Prostate gland (tissue), 2 donors: ENCODE measurements around the gene NMNAT3. TPM values are rescaled to one million over a fixed set of nuclear protein-coding genes. Genes with fewer than 3 reads are reported as not detected.

Experiments
- DNase-seq: peaks from one replicate; pipeline ENCODE4 v3.0.0-alpha.2; 2019; ENCODE audit warnings: low spot score
- H3K27ac ChIP-seq, 2 donors: fragments of 200-600 bp; sonication (generic); 2 replicates each; pipeline ENCODE4 v1.5.1; 2017 to 2019
- H3K27me3 ChIP-seq: fragments of 200-600 bp; sonication (generic); replicated peaks from 2 replicates; pipeline ENCODE4 v1.5.1; 2019; ENCODE audit not compliant: insufficient read depth
- H3K36me3 ChIP-seq, 2 donors: fragments of 200-600 bp; sonication (generic); 1 replicate in 1 of 2; 2 replicates in 1 of 2; pipeline versions ENCODE4 v1.5.1 to v1.8.1; 2017 to 2019
- H3K4me1 ChIP-seq: fragments of 200-600 bp; sonication (generic); replicated peaks from 2 replicates; pipeline ENCODE4 v1.5.1; 2019
- H3K4me3 ChIP-seq, 2 donors: fragments of 200-600 bp; sonication (generic); 2 replicates each; pipeline ENCODE4 v1.5.1; 2017 to 2019
- H3K9me3 ChIP-seq: fragments of 200-600 bp; sonication (generic); 2 replicates; pipeline ENCODE4 v1.5.1; 2017
- CTCF ChIP-seq, 4 experiments: fragments of 200-600 bp in 2 of 4; fragments of 450-650 bp in 2 of 4; sonication (generic) in 2 of 4; IDR thresholded peaks; 1 replicate in 3 of 4; 2 replicates in 1 of 4; pipeline ENCODE4 v1.5.1; 2016 to 2019; ENCODE audit warnings: antibody characterized with exemption in 4 of 4, mild to moderate bottlenecking in 2 of 4, moderate library complexity in 2 of 4
- POLR2A ChIP-seq: fragments of 450-650 bp; IDR thresholded peaks from one replicate; pipeline ENCODE4 v1.6.1; 2016; ENCODE audit warnings: antibody characterized with exemption, mild to moderate bottlenecking
- POLR2AphosphoS5 ChIP-seq: sonication (generic); formaldehyde crosslinking; IDR thresholded peaks from one replicate; pipeline ENCODE4 v1.6.1; 2017; ENCODE audit warnings: antibody characterized with exemption
- WGBS: methylation state at CpG from one replicate; pipeline ENCODE4 v1.1.5; 2018; 5-methylcytosine and 5-hydroxymethylcytosine counted together
- intact Hi-C: fragments of 100-400 bp; cut with DNase I; formaldehyde crosslinking; loops from one replicate; pipeline ENCODE4 v1.14.2; 2022
- total RNA-seq, 2 donors: library from RNA; depleted of rRNA; stranded (reverse); fragments of >200 nt; gene quantifications; one replicate each; pipeline ENCODE4 v1.1.0, GENCODE V29; 2016

Gene NMNAT3
- total RNA-seq, 2 donors from 2014 or later: 11.9 to 15.6 TPM

DNA sequence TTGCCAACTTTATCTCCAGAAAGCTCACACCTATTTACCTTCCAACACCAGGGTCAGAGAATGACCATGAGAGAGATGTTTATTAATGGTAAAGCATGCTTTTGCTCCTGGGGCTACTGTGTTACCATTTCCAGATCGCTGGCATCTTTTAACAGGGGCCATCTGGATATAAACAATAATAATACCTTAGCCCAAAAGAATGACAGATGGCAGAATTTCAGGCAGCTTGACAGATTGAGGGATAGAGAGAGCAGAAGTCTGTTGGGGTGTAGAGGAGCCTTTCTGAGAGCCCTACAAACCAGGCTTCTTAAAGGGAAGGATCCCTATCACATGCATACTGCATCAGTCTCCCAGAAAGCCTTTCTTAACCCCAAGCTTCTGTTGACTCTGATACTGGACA, 156.0 kb downstream of the NMNAT3 start:
- Histone ChIP-seq H3K36me3 (no peaks in the 10 kb centered on the region), H3K27ac (no peak overlapping the region), H3K27me3 (no peaks in the 10 kb centered on the region), H3K9me3 (no peaks in the 10 kb centered on the region), H3K4me1 (no peaks in the 10 kb centered on the region), H3K4me3 (no peak overlapping the region)
- 77% methylated on average over 1 of the region's 1 CpG for WGBS
- DNase-seq: no peak
- intact Hi-C loops: no loop called here
- TF ChIP-seq POLR2A: no peak
- TF ChIP-seq POLR2AphosphoS5: no peak
- no peak for TF ChIP-seq CTCF (IDR thresholded peaks at IDR 0.05)

GRCh38 chr3:139521144-139521543, 156.6 kb downstream of the NMNAT3 start:
- Histone ChIP-seq H3K4me3 (no peak overlapping the region), H3K27me3 (no peaks in the 10 kb centered on the region), H3K9me3 (no peaks in the 10 kb centered on the region), H3K4me1 (no peaks in the 10 kb centered on the region), H3K27ac (no peak overlapping the region), H3K36me3 (no peaks in the 10 kb centered on the region)
- DNase-seq: no peak
- TF ChIP-seq POLR2A (no peak), POLR2AphosphoS5 (no peak), CTCF (IDR thresholded peaks at IDR 0.05) (no peak)
- 94% methylated on average over 3 of the region's 3 CpGs for WGBS
- intact Hi-C loops: no loop called here

DNA sequence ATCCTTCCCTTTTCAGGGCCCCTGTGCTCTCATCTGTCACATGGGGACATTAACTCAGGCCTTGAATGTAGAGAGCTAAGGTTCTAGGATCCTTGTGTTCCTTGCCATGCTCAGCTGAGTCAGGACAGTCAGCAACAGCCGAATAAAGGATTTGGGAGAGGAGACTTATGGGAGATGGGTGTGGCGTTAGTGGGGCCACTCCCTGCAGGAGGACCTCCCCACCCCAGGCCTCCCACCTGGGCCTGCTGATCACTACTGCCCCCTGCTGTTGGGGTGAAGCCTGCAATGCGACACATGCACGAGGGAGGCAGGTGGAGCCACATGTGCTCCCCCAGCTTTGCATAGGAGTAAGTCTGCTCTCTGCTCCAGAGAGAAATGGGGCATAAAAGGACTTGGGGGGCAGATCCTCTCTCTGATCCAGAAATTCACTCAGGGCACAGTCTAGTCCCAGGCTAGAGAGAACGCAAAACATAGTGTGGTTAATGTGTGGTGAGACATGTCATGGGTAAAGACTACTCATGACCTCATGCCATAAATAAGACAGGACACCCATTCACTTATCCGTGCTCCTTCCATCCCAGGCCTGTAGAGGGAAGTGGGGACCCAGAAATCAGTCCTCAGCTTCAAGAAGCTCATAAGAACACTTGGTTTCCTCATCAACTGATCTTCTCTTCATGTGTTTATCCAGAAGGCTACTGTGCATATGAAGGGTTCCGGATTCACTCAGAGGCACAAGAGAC, 157.6 kb downstream of the NMNAT3 start:
- no peak for DNase-seq
- Histone ChIP-seq H3K27ac (no peak overlapping the region), H3K4me3 (no peak overlapping the region), H3K27me3 (no peaks in the 10 kb centered on the region), H3K36me3 (peaks cover 0 to 3% of the 10 kb centered on the region in 2 donors), H3K9me3 (no peaks in the 10 kb centered on the region), H3K4me1 (no peaks in the 10 kb centered on the region)
- TF ChIP-seq POLR2A (no peak), CTCF (IDR thresholded peaks at IDR 0.05) (peak in 1 of 4 experiments; percentile 20)
- 85% methylated on average over 7 of the region's 7 CpGs for WGBS
- intact Hi-C loops: no loop called here

DNA sequence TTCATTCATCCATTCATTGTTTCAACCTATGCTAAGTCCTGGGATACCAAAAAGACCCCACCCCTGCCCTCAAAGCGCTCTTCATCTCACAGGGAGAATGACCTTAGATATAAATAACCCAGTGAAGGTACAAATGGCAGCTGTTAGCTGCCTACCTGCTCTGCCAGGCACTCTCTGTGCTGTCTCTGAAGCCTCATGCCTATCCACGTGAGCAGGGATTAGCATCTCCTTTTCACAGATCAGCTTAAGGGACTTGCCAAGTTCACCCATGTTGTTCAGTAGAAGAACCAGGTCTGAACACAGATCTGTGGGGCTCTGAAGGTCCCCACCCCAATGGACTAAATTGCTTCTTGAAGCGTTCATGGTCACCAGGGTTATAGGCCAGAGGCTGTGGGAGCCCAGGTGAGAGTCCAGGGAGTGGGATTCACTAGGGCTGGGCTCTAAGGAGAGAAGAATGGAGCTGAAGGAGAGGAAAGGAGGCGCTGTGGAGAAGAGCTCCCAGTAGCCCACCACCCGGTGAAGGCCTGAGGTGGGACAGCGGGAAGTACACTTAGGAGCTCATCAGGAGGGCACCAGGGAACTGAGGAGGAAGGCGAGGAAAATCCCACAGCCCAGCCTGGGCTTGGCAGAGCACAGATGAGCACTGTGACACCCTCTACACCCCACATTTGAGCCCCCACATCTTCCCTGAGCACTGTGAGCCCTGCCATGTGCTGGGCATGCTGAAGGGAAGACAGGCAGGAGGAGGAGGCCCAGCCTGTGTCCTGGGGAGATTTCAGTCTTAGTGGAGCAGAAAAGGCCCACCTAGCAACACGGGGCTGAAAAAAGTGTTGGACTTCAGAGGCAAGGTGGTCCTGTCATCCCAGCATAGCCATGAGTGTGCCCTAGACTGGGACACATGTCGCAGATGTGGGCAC, 158.6 kb downstream of the NMNAT3 start:
- intact Hi-C loops: no loop called here
- Histone ChIP-seq H3K27ac (no peak overlapping the region), H3K4me3 (no peak overlapping the region), H3K4me1 (no peaks in the 10 kb centered on the region), H3K36me3 (peaks cover 0 to 3% of the 10 kb centered on the region in 2 donors), H3K27me3 (no peaks in the 10 kb centered on the region), H3K9me3 (no peaks in the 10 kb centered on the region)
- WGBS: 96% methylated on average over 9 of the region's 9 CpGs
- no peak for DNase-seq
- TF ChIP-seq POLR2A (no peak), POLR2AphosphoS5 (no peak), CTCF (IDR thresholded peaks at IDR 0.05) (no peak)
